HK-2 (cell line): ENCODE results near the gene POU3F3.

Source experiments
- DNase-seq: peaks from one replicate; pipeline ENCODE4 v3.0.0-alpha.2; 2018; ENCODE audit not compliant: unreplicated experiment

The POU3F3 gene

GRCh38 chr2:104875262-104875661 lies 21.3 kb downstream of the POU3F3 start:
- no peak for DNase-seq

DNA sequence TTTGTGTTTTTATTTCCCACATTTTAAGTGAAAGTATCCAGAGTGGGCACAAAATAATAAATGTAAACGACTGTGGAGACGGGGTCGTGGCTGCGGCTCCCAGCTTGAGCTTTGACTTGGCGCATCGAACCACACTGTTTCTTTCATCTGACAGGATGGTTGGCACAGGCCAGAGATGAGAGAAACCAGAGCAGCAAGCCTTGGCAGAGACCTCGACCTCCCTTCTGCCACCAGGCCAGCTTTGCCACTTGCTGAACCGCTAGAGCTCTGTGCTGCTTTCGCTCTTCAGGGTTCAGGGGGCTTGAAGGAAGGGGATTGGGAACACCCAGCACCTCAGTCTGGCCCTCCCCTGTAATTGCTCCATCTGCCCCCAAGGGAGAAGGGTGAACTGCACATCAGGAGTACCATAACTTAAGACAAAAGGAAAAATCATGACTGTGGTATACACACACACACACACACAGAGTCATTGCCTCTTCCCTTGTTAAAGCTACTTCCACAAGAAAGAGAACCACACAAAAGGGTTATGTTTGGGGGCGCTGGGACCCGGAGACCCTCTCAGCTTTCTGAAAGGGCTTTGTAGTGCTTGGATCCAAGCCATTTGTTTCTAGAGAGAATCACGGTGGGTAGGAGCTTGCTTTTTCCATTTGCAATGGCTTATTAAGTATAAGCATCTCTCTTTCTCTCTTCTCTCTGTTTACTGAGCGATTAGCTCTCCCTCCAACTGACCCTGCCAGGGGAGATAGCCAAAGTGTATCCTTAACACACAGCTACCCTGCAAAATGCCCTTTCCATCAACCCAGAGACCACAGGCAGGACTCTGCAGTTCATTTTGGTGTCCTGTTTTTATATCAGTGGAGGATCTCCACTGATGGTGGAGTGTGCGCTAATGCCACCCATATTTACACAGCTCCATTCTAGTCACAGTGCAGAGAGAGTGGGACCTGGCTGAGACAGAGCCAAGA lies 23.0 kb downstream of the POU3F3 start:
- DNase-seq: no peak

GRCh38 chr2:104878863-104879512 lies 25.1 kb downstream of the POU3F3 start:
- no peak for DNase-seq

DNA sequence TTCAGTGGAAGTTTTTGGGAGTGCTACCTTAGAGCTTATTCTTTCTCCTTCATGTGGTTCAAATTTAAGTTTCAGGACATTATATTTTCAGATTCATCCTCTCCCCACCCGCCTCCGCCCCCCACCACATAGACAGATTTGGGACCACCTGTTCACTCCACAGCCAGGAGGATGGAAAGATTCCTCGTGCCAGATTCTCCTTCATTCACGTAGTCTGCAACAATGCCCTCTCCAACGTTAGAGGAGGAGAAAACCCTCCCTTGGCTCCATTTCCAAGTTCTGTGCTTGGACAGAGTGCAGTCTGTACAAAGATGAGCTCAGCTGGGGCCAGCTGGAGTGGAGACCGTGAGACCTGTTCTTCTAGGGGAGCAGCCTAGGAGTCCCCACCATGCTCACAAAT lies 26.2 kb downstream of the POU3F3 start:
- DNase-seq: no peak

GRCh38 chr2:104883357-104883756 lies 29.4 kb downstream of the POU3F3 start:
- DNase-seq: no peak

DNA sequence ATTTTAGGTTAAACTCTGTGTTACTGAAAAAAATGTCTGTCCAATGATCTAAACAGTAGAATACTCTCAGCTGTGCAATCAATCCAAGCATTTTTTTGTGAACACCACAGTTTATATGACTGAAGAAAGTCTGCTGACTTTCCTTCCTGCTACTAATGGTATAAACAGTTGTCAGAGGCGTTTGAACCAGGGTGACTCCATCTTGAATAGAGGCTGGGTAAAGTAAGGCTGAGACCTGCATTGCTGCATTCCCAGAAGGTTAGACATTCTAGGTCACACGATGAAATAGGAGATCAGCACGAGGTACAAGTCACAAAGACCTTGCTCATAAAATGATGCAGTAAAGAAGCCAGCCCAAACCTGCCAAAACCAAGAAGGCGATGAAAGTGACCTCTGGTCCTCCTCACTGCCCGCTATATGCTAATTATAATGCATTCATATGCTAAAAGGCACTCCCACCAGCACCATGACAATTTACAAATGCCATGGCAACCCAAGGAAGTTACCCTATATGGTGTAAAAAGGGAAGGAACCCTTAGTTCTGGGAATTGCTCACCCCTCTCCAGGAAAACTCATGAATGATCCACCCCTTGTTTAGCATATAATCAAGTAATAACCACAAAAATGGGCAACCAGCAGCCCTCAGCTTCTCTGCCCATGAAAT lies 31.3 kb downstream of the POU3F3 start:
- no peak for DNase-seq

DNA sequence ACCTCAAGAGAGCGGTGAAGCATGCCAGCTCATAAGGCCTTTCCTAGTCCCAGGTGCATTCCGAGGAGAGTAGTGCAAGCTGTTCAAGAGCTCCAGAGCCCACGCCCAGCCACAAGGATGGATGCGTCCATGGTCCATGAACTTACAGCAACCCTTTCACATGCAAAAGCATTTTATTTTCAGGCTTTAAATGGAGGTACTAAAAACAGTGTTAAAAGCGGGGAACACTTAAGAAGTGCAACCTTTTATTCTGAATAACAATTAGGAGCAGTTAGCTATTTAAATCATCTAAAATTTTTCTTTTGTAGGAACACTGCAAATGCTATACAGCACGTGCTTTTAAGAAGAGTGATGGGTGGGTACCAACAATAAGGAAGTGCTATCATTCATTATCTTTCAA lies 33.8 kb downstream of the POU3F3 start:
- DNase-seq: no peak

DNA sequence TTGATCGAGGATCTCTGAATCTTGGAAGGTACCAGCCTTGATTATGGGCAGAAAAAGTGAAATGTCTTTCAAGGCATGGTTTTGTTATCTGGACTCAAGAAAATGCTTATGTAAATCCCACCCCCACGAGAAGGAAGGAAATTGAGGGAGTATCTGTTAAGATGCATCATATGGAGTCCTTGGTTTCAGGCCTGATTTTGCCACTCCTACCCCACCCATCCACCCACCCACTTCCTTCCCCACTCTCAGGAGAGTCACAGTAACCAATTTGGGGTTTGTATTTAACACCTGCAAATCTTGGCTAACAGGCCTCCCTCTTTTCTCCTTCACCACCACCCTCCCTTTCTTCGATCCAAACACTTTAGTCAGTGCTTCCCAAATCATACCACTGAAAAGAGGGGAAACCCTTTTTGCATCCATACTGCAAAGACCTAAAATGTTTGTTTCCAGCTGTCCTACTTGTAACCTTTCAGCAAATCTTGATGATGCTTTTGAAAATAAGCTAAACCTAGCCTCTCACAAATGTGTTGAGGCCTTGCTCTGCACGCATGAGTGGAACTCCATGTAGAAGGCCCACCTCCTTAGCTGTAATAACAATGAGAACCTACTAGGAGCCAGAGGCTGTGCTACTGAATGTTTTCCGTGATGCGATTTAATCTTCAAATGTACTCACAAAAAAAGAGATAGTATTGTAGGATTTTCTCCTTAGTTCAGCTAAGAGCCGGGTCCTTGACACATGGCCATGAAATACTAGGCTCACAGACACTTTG lies 34.8 kb downstream of the POU3F3 start:
- DNase-seq: no peak

DNA sequence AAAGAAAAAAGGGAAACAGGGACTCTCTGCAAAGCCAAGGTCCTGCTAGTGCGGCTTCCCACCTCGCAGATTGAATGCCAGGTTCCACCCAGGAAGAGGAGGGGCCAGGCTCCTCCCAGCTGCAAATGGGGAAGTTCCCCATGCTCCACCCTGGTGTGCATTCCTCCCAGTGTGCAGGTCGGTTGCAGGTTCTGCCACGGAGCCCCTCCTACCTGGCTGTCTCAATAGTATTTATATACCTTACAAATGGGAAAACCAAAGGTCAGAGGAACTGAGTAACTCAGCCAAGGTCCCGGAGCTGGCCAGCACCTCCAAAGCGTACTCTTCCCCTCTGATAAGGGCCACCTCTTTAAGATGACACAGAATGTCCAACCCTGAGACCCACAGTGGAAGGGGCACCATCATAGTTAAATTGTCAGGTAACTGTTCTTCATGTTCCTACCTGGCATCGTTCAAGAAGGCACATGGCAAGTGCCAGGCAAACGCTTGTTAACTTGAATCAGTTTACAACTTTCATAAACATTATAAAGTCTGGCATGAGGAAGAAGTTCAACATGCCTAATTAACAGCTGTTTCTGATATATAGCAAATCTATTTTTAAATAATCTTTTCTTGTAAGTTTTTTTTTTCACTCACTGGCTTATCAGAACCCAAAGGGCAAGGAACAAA lies 35.5 kb downstream of the POU3F3 start:
- no peak for DNase-seq

- no peak for DNase-seq
Measured at GRCh38 chr2:104889960-104890684, 36.2 kb downstream of the POU3F3 start.

DNA sequence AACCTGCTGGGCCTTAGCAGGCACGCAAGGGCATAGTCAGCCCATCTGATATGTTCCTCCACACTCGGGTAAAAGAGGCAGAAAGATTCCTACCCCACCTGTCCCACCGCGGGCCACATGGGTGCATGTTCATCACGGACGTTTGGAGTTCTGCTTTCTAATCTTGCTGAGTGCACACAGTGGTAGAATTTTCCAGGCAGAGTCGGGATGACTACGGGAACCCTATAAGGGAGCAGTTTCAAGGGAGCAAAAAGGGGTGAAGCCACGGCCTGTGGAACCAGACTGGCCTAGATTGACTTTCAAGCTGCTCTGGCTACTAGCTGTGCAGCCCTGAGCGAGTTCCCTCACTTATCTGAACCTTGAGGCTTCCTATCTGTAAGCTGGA lies 36.8 kb downstream of the POU3F3 start:
- DNase-seq: no peak

- no peak for DNase-seq
Measured at GRCh38 chr2:104891145-104891544, 37.2 kb downstream of the POU3F3 start.

DNA sequence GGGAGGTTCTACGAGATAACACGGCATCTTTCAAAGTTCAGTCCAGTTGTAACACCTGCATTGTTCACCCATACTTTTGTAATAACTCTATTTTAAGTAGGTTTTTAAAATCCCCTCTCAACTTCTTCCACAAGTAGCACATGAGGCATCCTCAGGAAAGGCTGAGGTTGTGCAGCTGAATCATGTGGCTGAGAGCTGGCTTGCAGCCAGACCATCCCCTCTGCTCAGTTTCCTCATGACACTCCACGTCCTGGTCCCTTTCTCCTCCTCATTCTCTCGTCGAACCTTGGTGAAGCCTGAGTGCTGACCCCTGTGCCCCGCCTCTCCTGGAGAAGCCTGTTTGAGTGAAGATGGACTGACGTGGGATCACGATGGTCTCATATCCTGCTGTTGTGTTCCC lies 42.5 kb downstream of the POU3F3 start:
- DNase-seq: no peak

DNA sequence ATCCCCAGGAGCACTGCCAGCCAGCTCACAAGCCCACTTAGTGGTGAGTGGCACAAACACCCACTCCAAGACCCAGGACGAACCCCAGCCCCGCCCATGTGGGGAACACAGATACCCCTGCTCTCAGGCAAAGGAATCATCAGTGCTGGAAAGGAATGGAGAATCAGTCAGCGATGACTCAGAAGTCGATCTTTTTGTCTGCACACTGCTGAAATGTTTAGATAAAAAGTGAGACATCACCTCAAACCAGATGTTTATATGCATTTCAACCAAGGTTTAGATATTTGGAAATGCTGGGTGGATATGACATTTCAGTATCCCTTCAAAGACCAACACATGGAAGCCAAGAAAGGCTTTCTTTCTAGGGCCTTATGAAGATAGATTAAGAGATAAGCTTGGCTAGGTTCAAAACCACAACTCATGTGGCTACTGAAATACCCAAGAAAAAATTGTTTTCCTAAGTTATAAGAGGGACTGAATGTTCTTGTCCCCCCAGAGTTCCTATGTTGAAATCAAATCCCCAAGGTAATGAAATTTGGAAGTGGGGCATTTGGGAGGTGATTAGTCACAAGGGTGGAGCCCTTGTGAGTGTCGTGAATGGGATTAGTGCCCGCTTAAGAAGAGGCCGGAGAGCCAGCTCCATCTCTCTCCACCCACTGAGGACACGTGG lies 43.7 kb downstream of the POU3F3 start:
- no peak for DNase-seq

- DNase-seq: no peak
Measured at GRCh38 chr2:104900608-104901007, 46.7 kb downstream of the POU3F3 start.

DNA sequence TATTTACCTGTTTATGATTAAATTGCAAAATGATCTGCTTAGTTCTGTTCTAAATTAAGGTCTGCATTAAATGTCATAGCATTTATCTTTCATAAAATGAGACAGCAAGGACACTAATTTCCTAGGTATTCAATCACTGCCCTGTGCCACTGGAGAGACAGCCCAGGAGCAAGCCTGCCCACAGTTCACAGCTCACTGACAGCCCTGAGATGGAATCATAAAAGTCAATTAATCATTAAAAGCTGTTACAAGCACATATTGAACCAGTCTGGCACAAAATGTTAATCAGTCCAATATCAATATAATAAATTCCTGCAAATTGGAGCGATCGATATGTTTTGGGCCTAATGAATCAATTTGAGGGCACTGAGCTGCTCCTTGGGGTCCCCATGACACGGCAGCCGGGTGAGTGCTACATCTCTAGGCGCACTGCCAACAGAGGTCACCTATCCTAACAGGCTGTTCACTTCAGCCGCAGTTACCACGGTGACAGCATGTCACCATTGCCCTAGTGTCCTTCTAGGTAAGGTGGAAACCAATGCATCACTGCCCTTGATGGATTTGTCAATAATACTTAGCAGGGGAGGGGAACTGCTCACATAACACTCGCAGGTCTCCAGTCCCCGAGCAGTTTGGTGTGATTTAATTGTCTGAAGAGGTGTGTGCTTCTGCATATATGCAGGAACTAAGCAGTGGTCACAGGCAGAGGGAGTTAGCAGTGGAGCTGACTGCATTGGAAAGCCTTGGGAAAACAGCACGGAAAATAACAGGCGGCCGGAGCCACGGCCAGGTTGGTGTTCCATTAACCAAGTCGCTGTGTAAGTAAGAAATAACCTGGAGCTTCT lies 47.3 kb downstream of the POU3F3 start:
- no peak for DNase-seq

GRCh38 chr2:104902317-104902716 lies 48.4 kb downstream of the POU3F3 start:
- no peak for DNase-seq
